22Rv1 (cell line): ENCODE results near the gene COL5A3.

ENCODE experiments used
- CTCF ChIP-seq: fragments of 450-650 bp; IDR thresholded peaks from 2 replicates; pipeline ENCODE4 v1.5.1; 2017; ENCODE audit warnings: mild to moderate bottlenecking
- ZFX ChIP-seq: fragments of 450-650 bp; IDR thresholded peaks from 2 replicates; pipeline ENCODE4 v1.6.1; 2017; ENCODE audit warnings: antibody characterized with exemption, borderline replicate concordance

DNA sequence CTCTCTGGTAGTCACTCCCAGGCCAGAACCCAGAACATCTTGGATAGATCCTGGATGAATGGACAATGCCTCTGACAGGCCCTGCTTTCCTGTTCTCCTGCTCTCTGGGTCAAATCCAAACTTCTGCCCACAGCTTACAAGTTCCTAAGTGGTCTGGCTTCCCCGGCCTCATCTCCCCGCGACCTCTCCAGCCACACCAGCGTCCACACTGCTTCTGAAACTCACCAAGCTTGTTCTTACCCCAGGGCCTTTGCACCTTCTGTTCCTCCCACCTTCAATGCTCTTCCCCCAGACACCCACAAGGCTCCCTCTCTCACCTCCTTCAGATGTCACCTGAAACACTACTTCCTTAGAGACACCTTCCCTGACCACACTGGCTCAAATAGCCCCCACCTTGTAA lies 77.5 kb downstream of the COL5A3 start:
- TF ChIP-seq CTCF: no peak
- no peak for TF ChIP-seq ZFX
